HepG2 (cell line): ENCODE results near the gene CA5B. TPM values are rescaled to one million over a fixed set of nuclear protein-coding genes. Genes with fewer than 3 reads are reported as not detected.

Experiments
- ADNP ChIP-seq: sonication (generic); formaldehyde crosslinking; IDR thresholded peaks from 2 replicates; pipeline ENCODE4 v1.4.0; 2020; ENCODE audit warnings: missing genetic modification reagents
- BRD4 ChIP-seq: sonication (generic); formaldehyde crosslinking; IDR thresholded peaks from 2 replicates; pipeline ENCODE4 v1.4.0; 2020; ENCODE audit warnings: missing genetic modification reagents
- CBX5 ChIP-seq: sonication (generic); formaldehyde crosslinking; IDR thresholded peaks from 2 replicates; pipeline ENCODE4 v1.4.0; 2020; ENCODE audit warnings: missing genetic modification reagents, borderline replicate concordance
- DMAP1 ChIP-seq: IDR thresholded peaks from 2 replicates; pipeline ENCODE4 v1.6.1; 2016
- FOXC1 ChIP-seq: sonication (generic); formaldehyde crosslinking; IDR thresholded peaks from 2 replicates; pipeline ENCODE4 v1.8.0; 2022; ENCODE audit warnings: mild to moderate bottlenecking, missing genetic modification reagents, borderline replicate concordance
- GATA4 ChIP-seq: sonication (generic); IDR thresholded peaks from 2 replicates; pipeline ENCODE4 v1.6.1; 2016; ENCODE audit warnings: antibody characterized with exemption, low read depth, borderline replicate concordance
- GATAD2A ChIP-seq: IDR thresholded peaks from 2 replicates; pipeline ENCODE4 v1.6.1; 2016
- HNF4G ChIP-seq, 2 experiments: sonication (generic) in 1 of 2; formaldehyde crosslinking in 1 of 2; IDR thresholded peaks; 2 replicates each; pipeline versions ENCODE4 v1.4.0 to v1.6.1; 2011 to 2020; ENCODE audit warnings: borderline replicate concordance in 2 of 2, low read depth in 2 of 2, mild to moderate bottlenecking in 2 of 2, low read length in 1 of 2, missing genetic modification reagents in 1 of 2, moderate library complexity in 1 of 2
- LCORL ChIP-seq, 2 experiments: fragments of 450-650 bp in 1 of 2; sonication (generic) in 1 of 2; formaldehyde crosslinking in 1 of 2; IDR thresholded peaks; 2 replicates each; pipeline versions ENCODE4 v1.5.0 to v1.6.1; 2017 to 2020; ENCODE audit warnings: antibody characterized with exemption in 1 of 2, missing genetic modification reagents in 1 of 2
- MAFK ChIP-seq, 2 experiments: IDR thresholded peaks in 1 of 2; conservative IDR thresholded peaks in 1 of 2; 2 replicates each; pipeline ENCODE4 v1.6.1; 2011; ENCODE audit warnings: improper control_type of control experiment in 2 of 2, low read length in 2 of 2
- MEF2D ChIP-seq: sonication (generic); formaldehyde crosslinking; IDR thresholded peaks from 2 replicates; pipeline ENCODE4 v1.5.1; 2020; ENCODE audit warnings: mild to moderate bottlenecking, missing genetic modification reagents
- MTA1 ChIP-seq: sonication (generic); formaldehyde crosslinking; IDR thresholded peaks from 2 replicates; pipeline ENCODE4 v1.4.0; 2020; ENCODE audit warnings: missing genetic modification reagents, mild to moderate bottlenecking, borderline replicate concordance
- RBAK ChIP-seq: sonication (generic); formaldehyde crosslinking; IDR thresholded peaks from 2 replicates; pipeline ENCODE4 v1.5.1; 2020; ENCODE audit warnings: mild to moderate bottlenecking, missing genetic modification reagents
- SOX6 ChIP-seq, 2 experiments: fragments of 450-650 bp in 1 of 2; sonication (generic) in 1 of 2; formaldehyde crosslinking in 1 of 2; IDR thresholded peaks; 2 replicates each; pipeline versions ENCODE4 v1.4.0 to v1.6.1; 2017 to 2020; ENCODE audit warnings: antibody characterized with exemption in 1 of 2, mild to moderate bottlenecking in 1 of 2, missing genetic modification reagents in 1 of 2
- TARDBP ChIP-seq: sonication (generic); formaldehyde crosslinking; IDR thresholded peaks from 2 replicates; pipeline ENCODE4 v1.8.0; 2022; ENCODE audit warnings: mild to moderate bottlenecking, missing genetic modification reagents
- TBX3 ChIP-seq: fragments of 450-650 bp; IDR thresholded peaks from 2 replicates; pipeline ENCODE4 v1.6.1; 2017; ENCODE audit warnings: antibody characterized with exemption, mild to moderate bottlenecking, inconsistent platforms, borderline replicate concordance
- TCF7 ChIP-seq: sonication (generic); IDR thresholded peaks from 2 replicates; pipeline ENCODE4 v1.6.1; 2016; ENCODE audit warnings: antibody characterized with exemption, low read depth
- THAP11 ChIP-seq: IDR thresholded peaks from 2 replicates; pipeline ENCODE4 v1.6.1; 2016; ENCODE audit warnings: missing biosample characterization, missing genetic modification reagents
- ZFP1 ChIP-seq: IDR thresholded peaks from 2 replicates; pipeline ENCODE4 v1.6.1; 2016
- ZNF12 ChIP-seq: sonication (generic); formaldehyde crosslinking; IDR thresholded peaks from 2 replicates; pipeline ENCODE4 v1.5.0; 2020; ENCODE audit warnings: missing genetic modification reagents
- ZNF143 ChIP-seq: sonication (generic); formaldehyde crosslinking; IDR thresholded peaks from 2 replicates; pipeline ENCODE4 v1.4.0; 2020; ENCODE audit warnings: missing genetic modification reagents
- ZNF230 ChIP-seq: sonication (generic); formaldehyde crosslinking; IDR thresholded peaks from 2 replicates; pipeline ENCODE4 v1.4.0; 2020; ENCODE audit warnings: mild to moderate bottlenecking, missing genetic modification reagents
- ZNF296 ChIP-seq: sonication (generic); formaldehyde crosslinking; conservative IDR thresholded peaks from 2 replicates; pipeline ENCODE4 v1.5.0; 2020; ENCODE audit warnings: mild to moderate bottlenecking, missing genetic modification reagents
- ZNF430 ChIP-seq: sonication (generic); formaldehyde crosslinking; IDR thresholded peaks from 2 replicates; pipeline ENCODE4 v1.9.0; 2021; ENCODE audit warnings: mild to moderate bottlenecking, missing genetic modification reagents
- ZNF550 ChIP-seq: sonication (generic); formaldehyde crosslinking; IDR thresholded peaks from 2 replicates; pipeline ENCODE4 v1.4.0; 2020; ENCODE audit warnings: mild to moderate bottlenecking, missing genetic modification reagents, borderline replicate concordance
- ZNF761 ChIP-seq: sonication (generic); formaldehyde crosslinking; conservative IDR thresholded peaks from 2 replicates; pipeline ENCODE4 v1.4.0; 2020; ENCODE audit warnings: mild to moderate bottlenecking, missing genetic modification reagents
- polyA plus RNA-seq, 8 experiments: library from polyadenylated mRNA; depleted of rRNA in 3 of 8; stranded (reverse) in 7 of 8; unstranded in 1 of 8; fragments of >200 nt; fragmentation: Illumina TruSeq in 4 of 8; extraction: Trizol in 4 of 8; gene quantifications; 2 replicates each; pipeline versions ENCODE4 v1.2.1 to v1.2.3, GENCODE V29; 2011 to 2016; ENCODE audit warnings: low read depth in 4 of 8, missing spikeins in 1 of 8, mixed read lengths in 1 of 8; ENCODE audit not compliant: insufficient read depth in 1 of 8
- total RNA-seq, 5 experiments: library from RNA; depleted of rRNA; stranded (reverse); fragments of >200 nt; fragmentation: Illumina TruSeq; extraction: Trizol; gene quantifications; 2 replicates each; pipeline ENCODE4 v1.2.3, GENCODE V29; 2016; ENCODE audit warnings: low read depth in 1 of 5
- TF ChIP-seq, protein P1 (sequence below): sonication (generic); formaldehyde crosslinking; IDR thresholded peaks from 2 replicates; pipeline ENCODE4 v1.5.0; 2020; ENCODE audit warnings: missing genetic modification reagents
- TF ChIP-seq, protein P2 (sequence below): sonication (generic); formaldehyde crosslinking; conservative IDR thresholded peaks from 2 replicates; pipeline ENCODE4 v1.4.0; 2020; ENCODE audit warnings: missing genetic modification reagents
- TF ChIP-seq, protein P3 (sequence below): sonication (generic); formaldehyde crosslinking; conservative IDR thresholded peaks from 2 replicates; pipeline ENCODE4 v1.8.1; 2023; ENCODE audit warnings: missing genetic modification reagents

The CA5B gene
- total and polyA plus RNA-seq, 2 of the 13 experiments (the other 11 are each of a cell fraction or from before 2014, with no cell fraction given) = 1.7 to 2.2 TPM

DNA sequence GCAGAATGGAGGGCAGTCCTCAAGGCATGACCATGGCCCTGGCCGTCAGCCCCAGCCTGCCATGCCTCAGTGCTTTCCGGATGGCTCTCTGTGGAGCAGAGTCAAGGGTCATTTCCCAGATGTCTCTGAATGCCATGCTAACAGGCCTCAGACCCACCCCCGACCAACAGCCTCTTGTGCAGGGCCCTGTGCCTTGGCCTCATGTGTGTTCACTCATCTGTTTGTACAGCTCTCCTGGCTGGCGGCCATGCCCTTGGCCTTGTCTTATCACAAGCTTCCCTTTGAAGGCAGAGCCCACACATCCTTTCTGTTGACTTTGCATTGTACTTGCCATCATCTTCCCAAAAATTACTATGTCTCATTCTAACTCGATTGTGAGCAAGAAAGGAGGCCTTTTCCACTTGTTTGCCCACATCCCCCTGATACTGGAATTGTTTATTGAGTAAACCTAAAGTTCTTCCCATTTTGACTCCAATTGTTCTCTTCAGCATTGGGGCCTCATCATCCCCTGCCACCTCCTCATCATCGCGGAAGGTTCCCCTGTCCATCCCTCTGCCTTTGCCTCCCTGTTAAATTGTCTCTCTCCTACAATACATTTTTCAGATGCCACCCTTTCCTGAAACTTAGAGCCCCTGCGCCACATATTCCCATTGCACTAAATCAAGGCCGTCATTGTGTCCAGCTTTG, 6.3 kb downstream of the CA5B start (continued):
- TF ChIP-seq ZNF430 (CRISPR knock-in tag) = no peak
- no peak for TF ChIP-seq LCORL (IDR thresholded peaks at IDR 0.05)
- 0 out of 2 replicates have a peak, but pooled peaks have one; percentile 51 for TF ChIP-seq LCORL (CRISPR knock-in tag; IDR thresholded peaks at IDR 0.05)
- TF ChIP-seq ZNF230 (CRISPR knock-in tag) = no peak
- TF ChIP-seq ZNF550 (CRISPR knock-in tag) = no peak
- TF ChIP-seq, protein P1, sequence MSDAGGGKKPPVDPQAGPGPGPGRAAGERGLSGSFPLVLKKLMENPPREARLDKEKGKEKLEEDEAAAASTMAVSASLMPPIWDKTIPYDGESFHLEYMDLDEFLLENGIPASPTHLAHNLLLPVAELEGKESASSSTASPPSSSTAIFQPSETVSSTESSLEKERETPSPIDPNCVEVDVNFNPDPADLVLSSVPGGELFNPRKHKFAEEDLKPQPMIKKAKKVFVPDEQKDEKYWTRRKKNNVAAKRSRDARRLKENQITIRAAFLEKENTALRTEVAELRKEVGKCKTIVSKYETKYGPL (CRISPR knock-in tag) = no peak
- peak; percentile 31; the same call in 1 of the 2 replicates for TF ChIP-seq HNF4G (IDR thresholded peaks at IDR 0.05; ENCODE audit: borderline replicate concordance, low read depth, low read length)
- TF ChIP-seq HNF4G (CRISPR knock-in tag; IDR thresholded peaks at IDR 0.05; ENCODE audit: borderline replicate concordance, low read depth) = no peak
- peak; percentile 50; the same call in 1 of the 2 replicates for TF ChIP-seq MTA1
- TF ChIP-seq CBX5 (CRISPR knock-in tag) = 0 out of 2 replicates have a peak, but pooled peaks have one; percentile 39
- TF ChIP-seq SOX6 (IDR thresholded peaks at IDR 0.05) = no peak
- peak; percentile 97 for TF ChIP-seq SOX6 (CRISPR knock-in tag; IDR thresholded peaks at IDR 0.05)
- TF ChIP-seq THAP11 (CRISPR knock-in tag) = peak; percentile 48; the same call in 1 of the 2 replicates
- no peak for TF ChIP-seq ZFP1 (CRISPR knock-in tag)
- TF ChIP-seq MEF2D (CRISPR knock-in tag) = 0 out of 2 replicates have a peak, but pooled peaks have one; percentile 23
- TF ChIP-seq TBX3 = no peak
- TF ChIP-seq BRD4 (CRISPR knock-in tag) = no peak
- no peak for TF ChIP-seq ZNF761
- TF ChIP-seq, protein P2, sequence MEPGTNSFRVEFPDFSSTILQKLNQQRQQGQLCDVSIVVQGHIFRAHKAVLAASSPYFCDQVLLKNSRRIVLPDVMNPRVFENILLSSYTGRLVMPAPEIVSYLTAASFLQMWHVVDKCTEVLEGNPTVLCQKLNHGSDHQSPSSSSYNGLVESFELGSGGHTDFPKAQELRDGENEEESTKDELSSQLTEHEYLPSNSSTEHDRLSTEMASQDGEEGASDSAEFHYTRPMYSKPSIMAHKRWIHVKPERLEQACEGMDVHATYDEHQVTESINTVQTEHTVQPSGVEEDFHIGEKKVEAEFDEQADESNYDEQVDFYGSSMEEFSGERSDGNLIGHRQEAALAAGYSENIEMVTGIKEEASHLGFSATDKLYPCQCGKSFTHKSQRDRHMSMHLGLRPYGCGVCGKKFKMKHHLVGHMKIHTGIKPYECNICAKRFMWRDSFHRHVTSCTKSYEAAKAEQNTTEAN = no peak
- TF ChIP-seq ADNP = no peak
- peak; percentile 92 for TF ChIP-seq TCF7
- no peak for TF ChIP-seq RBAK
- TF ChIP-seq ZNF296 = no peak
- peak; percentile 75 for TF ChIP-seq ZNF143 (CRISPR knock-in tag)
- TF ChIP-seq FOXC1 (CRISPR knock-in tag) = no peak
- peak; percentile 41; the same call in 1 of the 2 replicates for TF ChIP-seq ZNF12
- TF ChIP-seq MAFK (conservative IDR thresholded peaks at IDR 0.05 in 1 of 2, IDR thresholded peaks at IDR 0.05 in 1 of 2; ENCODE audit: low read length in 2 of 2) = no peak
- TF ChIP-seq DMAP1 = peak; percentile 46; the same call in 1 of the 2 replicates
- TF ChIP-seq GATAD2A = peak; percentile 85
- TF ChIP-seq GATA4 = peak; percentile 65; the same call in 1 of the 2 replicates
- TF ChIP-seq, protein P3, sequence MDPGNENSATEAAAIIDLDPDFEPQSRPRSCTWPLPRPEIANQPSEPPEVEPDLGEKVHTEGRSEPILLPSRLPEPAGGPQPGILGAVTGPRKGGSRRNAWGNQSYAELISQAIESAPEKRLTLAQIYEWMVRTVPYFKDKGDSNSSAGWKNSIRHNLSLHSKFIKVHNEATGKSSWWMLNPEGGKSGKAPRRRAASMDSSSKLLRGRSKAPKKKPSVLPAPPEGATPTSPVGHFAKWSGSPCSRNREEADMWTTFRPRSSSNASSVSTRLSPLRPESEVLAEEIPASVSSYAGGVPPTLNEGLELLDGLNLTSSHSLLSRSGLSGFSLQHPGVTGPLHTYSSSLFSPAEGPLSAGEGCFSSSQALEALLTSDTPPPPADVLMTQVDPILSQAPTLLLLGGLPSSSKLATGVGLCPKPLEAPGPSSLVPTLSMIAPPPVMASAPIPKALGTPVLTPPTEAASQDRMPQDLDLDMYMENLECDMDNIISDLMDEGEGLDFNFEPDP (CRISPR knock-in tag) = no peak
- TF ChIP-seq TARDBP = peak; percentile 61; the same call in 1 of the 2 replicates
